Liver (tissue), 9 donors: ENCODE results near the gene EMILIN3. TPM values are rescaled to one million over a fixed set of nuclear protein-coding genes. Genes with fewer than 3 reads are reported as not detected.

Experiments used
- DNase-seq: peaks from one replicate; pipeline ENCODE4 v3.0.0-alpha.2; 2017; ENCODE audit warnings: low spot score
- H3K27ac ChIP-seq, 2 donors: one replicate each; pipeline ENCODE4 v1.7.0; 2013; ENCODE audit warnings: inconsistent platforms in 2 of 2, low read length in 2 of 2, control low read depth in 1 of 2, low read depth in 1 of 2, mild to moderate bottlenecking in 1 of 2
- H3K27me3 ChIP-seq, 4 donors: one replicate each; pipeline versions ENCODE4 v1.6.1 to v1.7.0; 2013; ENCODE audit warnings: low read length in 3 of 4, inconsistent platforms in 1 of 4, mild to moderate bottlenecking in 1 of 4, moderate library complexity in 1 of 4; ENCODE audit not compliant: control insufficient read depth in 4 of 4, insufficient read depth in 4 of 4
- H3K36me3 ChIP-seq, 4 donors: one replicate each; pipeline versions ENCODE4 v1.6.1 to v1.7.0; 2013; ENCODE audit warnings: low read length in 3 of 4, mild to moderate bottlenecking in 3 of 4, low read depth in 1 of 4, moderate library complexity in 1 of 4; ENCODE audit not compliant: control insufficient read depth in 4 of 4, insufficient read depth in 3 of 4
- H3K4me1 ChIP-seq, 4 donors: one replicate each; pipeline versions ENCODE4 v1.6.1 to v1.7.0; 2013; ENCODE audit warnings: low read length in 3 of 4, mild to moderate bottlenecking in 3 of 4, moderate library complexity in 1 of 4; ENCODE audit not compliant: control insufficient read depth in 4 of 4, insufficient read depth in 4 of 4
- H3K4me3 ChIP-seq, 3 donors: one replicate each; pipeline versions ENCODE4 v1.6.1 to v1.7.0; 2013; ENCODE audit warnings: low read length in 3 of 3, control low read depth in 1 of 3, low read depth in 1 of 3, mild to moderate bottlenecking in 1 of 3
- H3K9ac ChIP-seq, 2 donors: one replicate each; pipeline ENCODE4 v1.7.0; 2013; ENCODE audit warnings: low read length in 2 of 2, mild to moderate bottlenecking in 2 of 2, moderate library complexity in 2 of 2, control low read depth in 1 of 2, low read depth in 1 of 2
- H3K9me3 ChIP-seq, 4 donors: one replicate each; pipeline versions ENCODE4 v1.6.1 to v1.7.0; 2013; ENCODE audit warnings: low read length in 3 of 4; ENCODE audit not compliant: control insufficient read depth in 4 of 4
- ATF3 ChIP-seq: IDR thresholded peaks from 2 replicates; pipeline ENCODE4 v1.6.1; 2016; ENCODE audit warnings: antibody characterized with exemption
- CTCF ChIP-seq: fragments of 150-350 bp; IDR thresholded peaks from 2 replicates; pipeline ENCODE4 v1.5.1; 2017; ENCODE audit warnings: improper control_type of control experiment, low read depth, low read length; ENCODE audit not compliant: missing input control
- EGR1 ChIP-seq, 2 donors: IDR thresholded peaks; 2 replicates each; pipeline ENCODE4 v1.6.1; 2016 to 2018; ENCODE audit warnings: antibody characterized with exemption in 2 of 2, low read depth in 2 of 2
- FOXA2 ChIP-seq: IDR thresholded peaks from 2 replicates; pipeline ENCODE4 v1.6.1; 2016; ENCODE audit warnings: antibody characterized with exemption
- GABPA ChIP-seq, 2 donors: IDR thresholded peaks in 1 of 2; conservative IDR thresholded peaks in 1 of 2; 2 replicates each; pipeline ENCODE4 v1.6.1; 2016; ENCODE audit warnings: antibody characterized with exemption in 2 of 2, mild to moderate bottlenecking in 1 of 2, moderate library complexity in 1 of 2
- HNF4G ChIP-seq: IDR thresholded peaks from 2 replicates; pipeline ENCODE4 v1.6.1; 2016; ENCODE audit warnings: antibody characterized with exemption
- JUND ChIP-seq, 2 donors: IDR thresholded peaks; 2 replicates each; pipeline ENCODE4 v1.6.1; 2016; ENCODE audit warnings: antibody characterized with exemption in 2 of 2
- MAX ChIP-seq: IDR thresholded peaks from 2 replicates; pipeline ENCODE4 v1.6.1; 2016; ENCODE audit warnings: antibody characterized with exemption
- NR2F2 ChIP-seq: IDR thresholded peaks from 2 replicates; pipeline ENCODE4 v1.6.1; 2016; ENCODE audit warnings: antibody characterized with exemption
- RAD21 ChIP-seq, 2 donors: IDR thresholded peaks; 2 replicates each; pipeline ENCODE4 v1.6.1; 2016; ENCODE audit warnings: antibody characterized with exemption in 2 of 2, mild to moderate bottlenecking in 2 of 2
- REST ChIP-seq: IDR thresholded peaks from 2 replicates; pipeline ENCODE4 v1.6.1; 2016; ENCODE audit warnings: antibody characterized with exemption, mild to moderate bottlenecking
- SP1 ChIP-seq: IDR thresholded peaks from 2 replicates; pipeline ENCODE4 v1.6.1; 2018; ENCODE audit warnings: antibody characterized with exemption, mild to moderate bottlenecking
- TAF1 ChIP-seq: conservative IDR thresholded peaks from 2 replicates; pipeline ENCODE4 v1.6.1; 2016; ENCODE audit warnings: antibody characterized with exemption, mild to moderate bottlenecking
- ZBTB33 ChIP-seq: IDR thresholded peaks from 2 replicates; pipeline ENCODE4 v1.6.1; 2016; ENCODE audit warnings: antibody characterized with exemption
- WGBS: extraction: QIAGEN DNeasy Blood & Tissue Kit; methylation state at CpG from one replicate; pipeline ENCODE4 v1.1.7; 2013; 5-methylcytosine and 5-hydroxymethylcytosine counted together
- polyA plus RNA-seq, 2 donors: library from polyadenylated mRNA; stranded (reverse) in 1 of 2; unstranded in 1 of 2; fragments of 200-250 nt in 1 of 2; fragments of >200 nt in 1 of 2; fragmentation: Nextera tagmentation in 1 of 2; extraction: Ambion mirVana in 1 of 2; gene quantifications; one replicate each; pipeline versions ENCODE4 v1.2.1 to v1.2.3, GENCODE V29; 2013 to 2015
- total RNA-seq, 2 donors: library from RNA; depleted of rRNA; stranded (reverse); fragments of >200 nt; gene quantifications; one replicate each; pipeline ENCODE4 v1.2.3, GENCODE V29; 2014
- donor health status: healthy.
- donor health status: healthy.
- donor health status: healthy.
- donor health status: healthy.
- donor health status: healthy.

The EMILIN3 gene
- total and polyA plus RNA-seq, 4 donors = 0.05 to 0.79 (median 0.17) TPM; not detected in 1

- no peaks in the 10 kb centered on the region for H3K36me3 ChIP-seq
- H3K9ac ChIP-seq = no peak overlapping the region
- 80% methylated on average over 19 of the region's 19 CpGs for WGBS
- TF ChIP-seq JUND (IDR thresholded peaks at IDR 0.05) = no peak
- no peak for TF ChIP-seq ZBTB33
- TF ChIP-seq FOXA2 = no peak
- no peak for TF ChIP-seq MAX
- no peak for TF ChIP-seq CTCF
- TF ChIP-seq SP1 = no peak
- H3K4me1 ChIP-seq = peaks cover 0 to 12% (median 7%) of the 10 kb centered on the region in 4 donors
- H3K4me3 ChIP-seq = no peak overlapping the region
- DNase-seq = no peak
- no peaks in the 10 kb centered on the region for H3K9me3 ChIP-seq
- no peak overlapping the region for H3K27ac ChIP-seq
- H3K27me3 ChIP-seq = peaks cover 0 to 18% (median 6%) of the 10 kb centered on the region in 4 donors
Observed at GRCh38 chr20:41364967-41365765, 1.5 kb downstream of the EMILIN3 start.

GRCh38 chr20:41364236-41364855, 2.3 kb downstream of the EMILIN3 start:
- Histone ChIP-seq H3K4me1 (peaks cover 0 to 12% (median 8%) of the 10 kb centered on the region in 4 donors), H3K4me3 (no peak overlapping the region), H3K9ac (no peak overlapping the region), H3K27me3 (peaks cover 0 to 18% (median 6%) of the 10 kb centered on the region in 4 donors), H3K27ac (no peak overlapping the region), H3K9me3 (no peaks in the 10 kb centered on the region), H3K36me3 (peaks cover 0 to 3% (median 0%) of the 10 kb centered on the region in 4 donors)
- WGBS = 86% methylated on average over 13 of the region's 13 CpGs
- DNase-seq = no peak
- TF ChIP-seq GABPA (IDR thresholded peaks at IDR 0.05 in 1 of 2, conservative IDR thresholded peaks at IDR 0.05 in 1 of 2) = no peak
- TF ChIP-seq RAD21 (IDR thresholded peaks at IDR 0.05) = no peak
- TF ChIP-seq HNF4G = no peak
- TF ChIP-seq TAF1 = no peak

GRCh38 chr20:41363601-41364000, 3.0 kb downstream of the EMILIN3 start:
- H3K4me1 ChIP-seq = peaks cover 2 to 15% (median 11%) of the 10 kb centered on the region in 4 donors
- no peak overlapping the region for H3K4me3 ChIP-seq
- H3K9ac ChIP-seq = no peak overlapping the region
- no peak for TF ChIP-seq ATF3
- TF ChIP-seq REST = no peak
- no peak for TF ChIP-seq NR2F2
- TF ChIP-seq EGR1 (IDR thresholded peaks at IDR 0.05; ENCODE audit: low read depth in 2 of 2) = no peak
- TF ChIP-seq JUND (IDR thresholded peaks at IDR 0.05) = no peak
- no peak for TF ChIP-seq MAX
- no peak for TF ChIP-seq HNF4G
- no peak for DNase-seq
- WGBS = 89% methylated on average over 7 of the region's 7 CpGs
- H3K27me3 ChIP-seq = peaks cover 0 to 18% (median 5%) of the 10 kb centered on the region in 4 donors
- no peaks in the 10 kb centered on the region for H3K9me3 ChIP-seq
- H3K27ac ChIP-seq = no peak overlapping the region
- H3K36me3 ChIP-seq = peaks cover 0 to 3% (median 0%) of the 10 kb centered on the region in 4 donors
